ENCODE results near the gene NCKIPSD.
A peak's percentile ranks its signal among the peaks of the same experiment; 100 is the strongest.

Gene NCKIPSD

GRCh38 chr3:48672522-48672921 is 13.2 kb downstream of the NCKIPSD start:
- H3K36me3 ChIP-seq (ENCODE audit: insufficient read depth, low read depth, low read length) = peaks cover 48% of the 10 kb centered on the region
- no peaks in the 10 kb centered on the region for H3K9me3 ChIP-seq (ENCODE audit: insufficient read depth, low read depth, low read length)
- H3K27me3 ChIP-seq (ENCODE audit: insufficient read depth, low read length) = no peaks in the 10 kb centered on the region
- H3K27ac ChIP-seq (ENCODE audit: low read length) = no peak overlapping the region
- no peak overlapping the region for H3K9ac ChIP-seq (ENCODE audit: low read depth, low read length)
- H3K4me3 ChIP-seq (ENCODE audit: low read length) = no peak overlapping the region
- H3K4me1 ChIP-seq (ENCODE audit: insufficient read depth, low read length) = no peaks in the 10 kb centered on the region

GRCh38 chr3:48664929-48665328 is 20.8 kb downstream of the NCKIPSD start:
- H3K4me1 ChIP-seq (ENCODE audit: insufficient read depth, low read length) = peaks cover 7% of the 10 kb centered on the region; the same call in 1 of the 2 replicates
- peak overlapping the region; percentile 51; the same call in 1 of the 2 replicates for H3K9ac ChIP-seq (ENCODE audit: low read depth, low read length)
- peaks cover 5% of the 10 kb centered on the region for H3K36me3 ChIP-seq (ENCODE audit: insufficient read depth, low read depth, low read length)
- H3K4me3 ChIP-seq (ENCODE audit: low read length) = no peak overlapping the region
- no peaks in the 10 kb centered on the region for H3K27me3 ChIP-seq (ENCODE audit: insufficient read depth, low read length)
- H3K27ac ChIP-seq (ENCODE audit: low read length) = no peak overlapping the region
- H3K9me3 ChIP-seq (ENCODE audit: insufficient read depth, low read depth, low read length) = no peaks in the 10 kb centered on the region

- H3K4me3 ChIP-seq (ENCODE audit: low read length) = peak overlapping the region; percentile 85; the same call in 1 of the 2 replicates
- H3K4me1 ChIP-seq (ENCODE audit: insufficient read depth, low read length) = peaks cover 7% of the 10 kb centered on the region; the same call in 1 of the 2 replicates
- H3K27me3 ChIP-seq (ENCODE audit: insufficient read depth, low read length) = no peaks in the 10 kb centered on the region
- peaks cover 12% of the 10 kb centered on the region for H3K36me3 ChIP-seq (ENCODE audit: insufficient read depth, low read depth, low read length)
- peak overlapping the region; percentile 51; the same call in 1 of the 2 replicates for H3K9ac ChIP-seq (ENCODE audit: low read depth, low read length)
- no peaks in the 10 kb centered on the region for H3K9me3 ChIP-seq (ENCODE audit: insufficient read depth, low read depth, low read length)
- no peak overlapping the region for H3K27ac ChIP-seq (ENCODE audit: low read length)
These were observed 21.4 kb downstream of the NCKIPSD start for GRCh38 chr3:48664313-48664644.

- peak overlapping the region; percentile 85 for H3K4me3 ChIP-seq (ENCODE audit: low read length)
- H3K9me3 ChIP-seq (ENCODE audit: insufficient read depth, low read depth, low read length) = no peaks in the 10 kb centered on the region
- peak overlapping the region; percentile 99 for H3K9ac ChIP-seq (ENCODE audit: low read depth, low read length)
- H3K27me3 ChIP-seq (ENCODE audit: insufficient read depth, low read length) = no peaks in the 10 kb centered on the region
- peak overlapping the region; percentile 97 for H3K27ac ChIP-seq (ENCODE audit: low read length)
- peaks cover 7% of the 10 kb centered on the region; the same call in 1 of the 2 replicates for H3K4me1 ChIP-seq (ENCODE audit: insufficient read depth, low read length)
- H3K36me3 ChIP-seq (ENCODE audit: insufficient read depth, low read depth, low read length) = peaks cover 14% of the 10 kb centered on the region
These were observed 22.0 kb downstream of the NCKIPSD start for GRCh38 chr3:48663489-48664312.

- peak within 1 kb of the TSS; percentile 85 for H3K4me3 ChIP-seq (ENCODE audit: low read length)
- H3K27ac ChIP-seq (ENCODE audit: low read length) = peak within 1 kb of the TSS; percentile 97
- H3K4me1 ChIP-seq (ENCODE audit: insufficient read depth, low read length) = peaks cover 7% of the 10 kb centered on the region; the same call in 1 of the 2 replicates
- H3K27me3 ChIP-seq (ENCODE audit: insufficient read depth, low read length) = no peaks in the 10 kb centered on the region
- H3K9me3 ChIP-seq (ENCODE audit: insufficient read depth, low read depth, low read length) = no peaks in the 10 kb centered on the region
- peak within 1 kb of the TSS; percentile 99 for H3K9ac ChIP-seq (ENCODE audit: low read depth, low read length)
- peaks cover 20% of the 10 kb centered on the region for H3K36me3 ChIP-seq (ENCODE audit: insufficient read depth, low read depth, low read length)
These were observed 22.8 kb downstream of the NCKIPSD start, which contains the start of gene CELSR3 for GRCh38 chr3:48662753-48663488. Gene CELSR3, minus strand, starts transcription at chr3:48662886. Its CDS starts 252 bp downstream, at chr3:48662634.

GRCh38 chr3:48662145-48662752 is 23.5 kb downstream of the NCKIPSD start:
- H3K4me1 ChIP-seq (ENCODE audit: insufficient read depth, low read length) = peaks cover 7% of the 10 kb centered on the region; the same call in 1 of the 2 replicates
- H3K36me3 ChIP-seq (ENCODE audit: insufficient read depth, low read depth, low read length) = peaks cover 21% of the 10 kb centered on the region
- H3K27ac ChIP-seq (ENCODE audit: low read length) = no peak overlapping the region
- peak overlapping the region; percentile 85 for H3K4me3 ChIP-seq (ENCODE audit: low read length)
- no peaks in the 10 kb centered on the region for H3K27me3 ChIP-seq (ENCODE audit: insufficient read depth, low read length)
- H3K9me3 ChIP-seq (ENCODE audit: insufficient read depth, low read depth, low read length) = no peaks in the 10 kb centered on the region
- H3K9ac ChIP-seq (ENCODE audit: low read depth, low read length) = no peak overlapping the region; the same call in 1 of the 2 replicates

- no peaks in the 10 kb centered on the region for H3K9me3 ChIP-seq (ENCODE audit: insufficient read depth, low read depth, low read length)
- no peaks in the 10 kb centered on the region for H3K27me3 ChIP-seq (ENCODE audit: insufficient read depth, low read length)
- H3K4me1 ChIP-seq (ENCODE audit: insufficient read depth, low read length) = peaks cover 7% of the 10 kb centered on the region; the same call in 1 of the 2 replicates
- no peak overlapping the region for H3K27ac ChIP-seq (ENCODE audit: low read length)
- peaks cover 21% of the 10 kb centered on the region for H3K36me3 ChIP-seq (ENCODE audit: insufficient read depth, low read depth, low read length)
- peak overlapping the region; percentile 85 for H3K4me3 ChIP-seq (ENCODE audit: low read length)
- no peak overlapping the region for H3K9ac ChIP-seq (ENCODE audit: low read depth, low read length)
These were observed 24.1 kb downstream of the NCKIPSD start for GRCh38 chr3:48661501-48662144.

- Histone ChIP-seq H3K9me3 (ENCODE audit: insufficient read depth, low read depth, low read length) (no peaks in the 10 kb centered on the region), H3K27me3 (ENCODE audit: insufficient read depth, low read length) (no peaks in the 10 kb centered on the region), H3K27ac (ENCODE audit: low read length) (no peak overlapping the region), H3K4me1 (ENCODE audit: insufficient read depth, low read length) (peaks cover 7% of the 10 kb centered on the region; the same call in 1 of the 2 replicates), H3K9ac (ENCODE audit: low read depth, low read length) (no peak overlapping the region), H3K36me3 (ENCODE audit: insufficient read depth, low read depth, low read length) (peaks cover 21% of the 10 kb centered on the region), H3K4me3 (ENCODE audit: low read length) (peak overlapping the region; percentile 62; the same call in 1 of the 2 replicates)
These were observed 24.8 kb downstream of the NCKIPSD start for GRCh38 chr3:48660800-48661400.

GRCh38 chr3:48656841-48657281 is 28.9 kb downstream of the NCKIPSD start:
- H3K36me3 ChIP-seq (ENCODE audit: insufficient read depth, low read depth, low read length) = peaks cover 37% of the 10 kb centered on the region
- peaks cover 3% of the 10 kb centered on the region; the same call in 1 of the 2 replicates for H3K4me1 ChIP-seq (ENCODE audit: insufficient read depth, low read length)
- peak overlapping the region; percentile 63; the same call in 1 of the 2 replicates for H3K4me3 ChIP-seq (ENCODE audit: low read length)
- peaks cover 9% of the 10 kb centered on the region for H3K27me3 ChIP-seq (ENCODE audit: insufficient read depth, low read length)
- H3K9me3 ChIP-seq (ENCODE audit: insufficient read depth, low read depth, low read length) = no peaks in the 10 kb centered on the region
- H3K27ac ChIP-seq (ENCODE audit: low read length) = no peak overlapping the region
- peak overlapping the region; percentile 12; the same call in 1 of the 2 replicates for H3K9ac ChIP-seq (ENCODE audit: low read depth, low read length)

GRCh38 chr3:48656061-48656840 is 29.5 kb downstream of the NCKIPSD start:
- Histone ChIP-seq H3K4me1 (ENCODE audit: insufficient read depth, low read length) (peaks cover 3% of the 10 kb centered on the region; the same call in 1 of the 2 replicates), H3K27ac (ENCODE audit: low read length) (no peak overlapping the region), H3K9ac (ENCODE audit: low read depth, low read length) (peak overlapping the region; percentile 12; the same call in 1 of the 2 replicates), H3K4me3 (ENCODE audit: low read length) (peak overlapping the region; percentile 63; the same call in 1 of the 2 replicates), H3K36me3 (ENCODE audit: insufficient read depth, low read depth, low read length) (peaks cover 37% of the 10 kb centered on the region), H3K27me3 (ENCODE audit: insufficient read depth, low read length) (peaks cover 9% of the 10 kb centered on the region), H3K9me3 (ENCODE audit: insufficient read depth, low read depth, low read length) (no peaks in the 10 kb centered on the region)
